ENCODE measurements around the gene SFR1. TPM values are rescaled to one million over a fixed set of nuclear protein-coding genes. Genes with fewer than 3 reads are reported as not detected.

SFR1 gene
- total RNA-seq, 1 experiment from 2014 or later: 2.9 TPM

- intact Hi-C loops (cut with micrococcal nuclease): no loop called here
- H3K36me3 ChIP-seq (ENCODE audit: low read depth, low read length): no peaks in the 10 kb centered on the region; the same call in 1 of the 2 replicates
- DNase-seq (no peak), ATAC-seq (no peak)
- H3K9me2 ChIP-seq (replicated peaks; ENCODE audit: low read length): no peaks in the 10 kb centered on the region
- no peaks in the 10 kb centered on the region for H3K9me3 ChIP-seq (ENCODE audit: low read length)
- H4K20me1 ChIP-seq (ENCODE audit: low read length): no peaks in the 10 kb centered on the region
- no peak overlapping the region for H3K27ac ChIP-seq (ENCODE audit: low read length)
- peaks cover 7% of the 10 kb centered on the region; the same call in 1 of the 2 replicates for H3K4me1 ChIP-seq (ENCODE audit: insufficient read depth, low read length)
- TF ChIP-seq CTCF (conservative IDR thresholded peaks at IDR 0.05; ENCODE audit: low read depth, low read length): no peak
- TF ChIP-seq EZH2 (IDR thresholded peaks at IDR 0.05; ENCODE audit: low read length, unreplicated experiment): no peak
- no peak for TF ChIP-seq EZH2phosphoT487 (IDR thresholded peaks at IDR 0.05; ENCODE audit: borderline replicate concordance, low read length)
- H2AFZ ChIP-seq (ENCODE audit: low read length): no peak overlapping the region
- no peaks in the 10 kb centered on the region for H3K27me3 ChIP-seq (ENCODE audit: low read length)
- ChIA-PET CTCF (no interaction called here), POLR2A (ENCODE audit: unreplicated experiment) (no interaction called here)
- BruUV-seq (replicated peaks): no TSS peak
- H3K79me2 ChIP-seq (ENCODE audit: low read length): no peaks in the 10 kb centered on the region
- H3K4me3 ChIP-seq (ENCODE audit: low read length): no peak overlapping the region
- H3K4me2 ChIP-seq (ENCODE audit: low read length): no peak overlapping the region; the same call in 1 of the 2 replicates
- H3F3A ChIP-seq (ENCODE audit: low read length, unreplicated experiment): no peaks in the 10 kb centered on the region
- H3K9ac ChIP-seq (ENCODE audit: low read length): no peak overlapping the region
Measured at GRCh38 chr10:104077247-104077646, 44.7 kb upstream of the SFR1 start.

GRCh38 chr10:104077663-104078151 lies 44.3 kb upstream of the SFR1 start:
- TF ChIP-seq CTCF (conservative IDR thresholded peaks at IDR 0.05; ENCODE audit: low read depth, low read length) (no peak), EZH2 (IDR thresholded peaks at IDR 0.05; ENCODE audit: low read length, unreplicated experiment) (no peak), EZH2phosphoT487 (IDR thresholded peaks at IDR 0.05; ENCODE audit: borderline replicate concordance, low read length) (no peak)
- Histone ChIP-seq H3K36me3 (ENCODE audit: low read depth, low read length) (no peaks in the 10 kb centered on the region; the same call in 1 of the 2 replicates), H3K27me3 (ENCODE audit: low read length) (no peaks in the 10 kb centered on the region), H4K20me1 (ENCODE audit: low read length) (no peaks in the 10 kb centered on the region), H3K9me3 (ENCODE audit: low read length) (no peaks in the 10 kb centered on the region), H3K9me2 (replicated peaks; ENCODE audit: low read length) (no peaks in the 10 kb centered on the region), H3K79me2 (ENCODE audit: low read length) (no peaks in the 10 kb centered on the region), H3K4me2 (ENCODE audit: low read length) (no peak overlapping the region), H2AFZ (ENCODE audit: low read length) (no peak overlapping the region), H3K4me3 (ENCODE audit: low read length) (no peak overlapping the region), H3K4me1 (ENCODE audit: insufficient read depth, low read length) (peaks cover 7% of the 10 kb centered on the region; the same call in 1 of the 2 replicates), H3K9ac (ENCODE audit: low read length) (no peak overlapping the region), H3K27ac (ENCODE audit: low read length) (no peak overlapping the region), H3F3A (ENCODE audit: low read length, unreplicated experiment) (no peaks in the 10 kb centered on the region)
- POLR2A ChIA-PET (ENCODE audit: unreplicated experiment): no interaction called here
- DNase-seq (no peak), ATAC-seq (no peak)
- BruUV-seq (replicated peaks): no TSS peak
- CTCF ChIA-PET: no interaction called here
- intact Hi-C loops (cut with micrococcal nuclease): no loop called here

GRCh38 chr10:104080762-104081161 lies 41.2 kb upstream of the SFR1 start:
- no peak overlapping the region for H3K4me2 ChIP-seq (ENCODE audit: low read length)
- CTCF ChIA-PET: interaction anchor here (0.6 kb wide), 2 partner anchors 32 to 40 kb away, joined by 3 read pairs; no protein-coding TSS in a partner anchor

More at GRCh38 chr10:104080762-104081161, 41.2 kb upstream of the SFR1 start:
- POLR2A ChIA-PET (ENCODE audit: unreplicated experiment): interaction anchor here (0.6 kb wide), 1 partner anchor 994 kb away, joined by 14 read pairs; no protein-coding TSS in a partner anchor
- intact Hi-C loops (cut with micrococcal nuclease): loop anchor here (5.0 kb wide), 1 partner anchor 42 kb away; the partner anchor contains the start of gene SFR1
- TF ChIP-seq EZH2phosphoT487 (IDR thresholded peaks at IDR 0.05; ENCODE audit: borderline replicate concordance, low read length) (no peak), EZH2 (IDR thresholded peaks at IDR 0.05; ENCODE audit: low read length, unreplicated experiment) (no peak), CTCF (conservative IDR thresholded peaks at IDR 0.05; ENCODE audit: low read depth, low read length) (peak; percentile 67)
- Histone ChIP-seq H3K36me3 (ENCODE audit: low read depth, low read length) (no peaks in the 10 kb centered on the region; the same call in 1 of the 2 replicates), H3K79me2 (ENCODE audit: low read length) (no peaks in the 10 kb centered on the region), H3K27ac (ENCODE audit: low read length) (no peak overlapping the region), H3F3A (ENCODE audit: low read length, unreplicated experiment) (no peaks in the 10 kb centered on the region), H3K9me2 (replicated peaks; ENCODE audit: low read length) (no peaks in the 10 kb centered on the region), H3K9me3 (ENCODE audit: low read length) (no peaks in the 10 kb centered on the region), H3K27me3 (ENCODE audit: low read length) (no peaks in the 10 kb centered on the region), H3K4me1 (ENCODE audit: insufficient read depth, low read length) (peaks cover 16% of the 10 kb centered on the region), H3K4me3 (ENCODE audit: low read length) (no peak overlapping the region), H3K9ac (ENCODE audit: low read length) (no peak overlapping the region), H4K20me1 (ENCODE audit: low read length) (no peaks in the 10 kb centered on the region), H2AFZ (ENCODE audit: low read length) (no peak overlapping the region)
- BruUV-seq (replicated peaks): no TSS peak
- DNase-seq: peak; percentile 38
- no peak for ATAC-seq
